Neural cell (in vitro differentiated cells): ENCODE results near the gene FGF12.

Source experiments
- EP300 ChIP-seq: fragments of 450-650 bp; conservative IDR thresholded peaks from 2 replicates; pipeline ENCODE4 v1.6.1; 2014; ENCODE audit warnings: antibody characterized with exemption, mild to moderate bottlenecking, moderate library complexity; ENCODE audit not compliant: poor library complexity, severe bottlenecking
- TF ChIP-seq, protein P1 (sequence below): fragments of 450-650 bp; IDR thresholded peaks from 2 replicates; pipeline ENCODE4 v1.5.1; 2014; ENCODE audit warnings: antibody characterized with exemption, mild to moderate bottlenecking, moderate library complexity; ENCODE audit not compliant: poor library complexity, severe bottlenecking

- TF ChIP-seq, protein P1, sequence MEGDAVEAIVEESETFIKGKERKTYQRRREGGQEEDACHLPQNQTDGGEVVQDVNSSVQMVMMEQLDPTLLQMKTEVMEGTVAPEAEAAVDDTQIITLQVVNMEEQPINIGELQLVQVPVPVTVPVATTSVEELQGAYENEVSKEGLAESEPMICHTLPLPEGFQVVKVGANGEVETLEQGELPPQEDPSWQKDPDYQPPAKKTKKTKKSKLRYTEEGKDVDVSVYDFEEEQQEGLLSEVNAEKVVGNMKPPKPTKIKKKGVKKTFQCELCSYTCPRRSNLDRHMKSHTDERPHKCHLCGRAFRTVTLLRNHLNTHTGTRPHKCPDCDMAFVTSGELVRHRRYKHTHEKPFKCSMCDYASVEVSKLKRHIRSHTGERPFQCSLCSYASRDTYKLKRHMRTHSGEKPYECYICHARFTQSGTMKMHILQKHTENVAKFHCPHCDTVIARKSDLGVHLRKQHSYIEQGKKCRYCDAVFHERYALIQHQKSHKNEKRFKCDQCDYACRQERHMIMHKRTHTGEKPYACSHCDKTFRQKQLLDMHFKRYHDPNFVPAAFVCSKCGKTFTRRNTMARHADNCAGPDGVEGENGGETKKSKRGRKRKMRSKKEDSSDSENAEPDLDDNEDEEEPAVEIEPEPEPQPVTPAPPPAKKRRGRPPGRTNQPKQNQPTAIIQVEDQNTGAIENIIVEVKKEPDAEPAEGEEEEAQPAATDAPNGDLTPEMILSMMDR = no peak
- no peak for TF ChIP-seq EP300
Measured at GRCh38 chr3:192382861-192383260, 344.5 kb downstream of the FGF12 start.
